Stimulated activated CD8-positive, alpha-beta memory T cell treated with anti-CD3 and anti-CD28 coated beads, Interleukin-2, amount 100 ng/mL, for 1 hour (primary cell): ENCODE data around the gene PRTN3.

Experiments used
- DNase-seq, 2 donors: peaks; one replicate each; pipeline ENCODE4 v3.0.0-alpha.2; 2020; ENCODE audit warnings: low read depth in 2 of 2

Gene PRTN3

GRCh38 chr19:803099-803561, 37.7 kb upstream of the PRTN3 start:
- no peak for DNase-seq

- no peak for DNase-seq
These were observed 36.9 kb upstream of the PRTN3 start for GRCh38 chr19:803686-804418.

DNA sequence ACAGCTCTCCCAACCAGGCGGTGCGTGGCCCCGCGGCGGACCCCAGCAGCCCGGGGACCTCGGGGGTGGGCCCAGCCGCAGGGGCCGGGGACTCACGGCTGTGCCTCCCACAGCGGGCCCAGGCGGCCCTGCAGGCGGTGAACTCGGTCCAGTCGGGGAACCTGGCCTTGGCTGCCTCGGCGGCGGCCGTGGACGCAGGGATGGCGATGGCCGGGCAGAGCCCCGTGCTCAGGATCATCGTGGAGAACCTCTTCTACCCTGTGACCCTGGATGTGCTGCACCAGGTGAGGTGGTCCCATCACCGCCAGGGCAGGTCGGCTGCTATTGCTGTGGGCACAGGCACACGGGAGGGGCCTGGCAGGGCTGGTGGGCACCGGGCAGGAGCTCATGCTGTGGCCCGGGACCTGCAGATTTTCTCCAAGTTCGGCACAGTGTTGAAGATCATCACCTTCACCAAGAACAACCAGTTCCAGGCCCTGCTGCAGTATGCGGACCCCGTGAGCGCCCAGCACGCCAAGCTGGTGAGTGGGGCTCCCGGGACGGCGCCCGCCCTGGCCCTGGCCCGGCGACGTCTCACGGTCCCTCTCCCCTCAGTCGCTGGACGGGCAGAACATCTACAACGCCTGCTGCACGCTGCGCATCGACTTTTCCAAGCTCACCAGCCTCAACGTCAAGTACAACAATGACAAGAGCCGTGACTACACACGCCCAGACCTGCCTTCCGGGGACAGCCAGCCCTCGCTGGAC, 36.2 kb upstream of the PRTN3 start:
- no peak for DNase-seq

GRCh38 chr19:805166-805551, 35.6 kb upstream of the PRTN3 start:
- no peak for DNase-seq

DNA sequence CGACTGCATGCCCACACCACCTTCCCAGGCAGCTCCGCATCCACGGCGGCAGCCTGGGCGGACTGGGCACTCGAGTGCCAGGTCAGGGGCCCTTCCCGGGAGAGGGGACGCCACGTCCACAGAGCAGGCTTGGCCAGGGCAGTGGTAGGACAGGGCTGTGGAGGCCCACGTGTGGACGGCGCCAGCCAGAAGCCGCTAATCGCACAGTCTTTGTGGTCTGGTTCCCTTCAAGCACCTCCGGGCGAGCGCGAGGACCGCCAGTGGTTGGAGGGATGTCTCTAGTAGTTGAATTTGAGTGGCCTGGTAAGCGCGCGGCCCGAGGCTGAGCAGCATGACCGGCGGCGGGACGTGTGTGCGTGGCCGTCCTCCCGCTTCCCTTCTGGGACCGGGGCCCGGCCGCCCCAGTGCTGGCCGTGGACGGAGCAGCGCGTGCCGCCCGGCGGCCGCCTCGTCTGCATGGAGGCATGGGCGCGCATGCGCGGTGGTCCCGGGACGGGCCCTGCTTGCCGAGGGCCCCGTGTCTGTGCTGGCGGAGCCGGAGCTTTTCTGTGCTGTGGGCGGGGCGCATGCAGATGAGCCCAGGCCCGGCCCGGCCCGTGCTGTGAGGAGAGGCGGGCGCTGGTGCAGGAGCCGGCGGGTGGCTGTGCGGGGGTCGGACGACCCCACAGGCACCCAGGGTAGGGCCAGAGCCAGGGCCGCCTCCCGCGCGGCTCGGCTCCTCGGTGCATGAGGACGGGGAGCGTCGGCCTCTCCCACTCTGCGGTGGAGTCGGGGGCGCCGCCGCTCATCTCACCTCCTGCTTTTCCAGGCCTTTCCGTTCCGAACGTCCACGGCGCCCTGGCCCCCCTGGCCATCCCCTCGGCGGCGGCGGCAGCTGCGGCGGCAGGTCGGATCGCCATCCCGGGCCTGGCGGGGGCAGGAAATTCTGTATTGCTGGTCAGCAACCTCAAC, 34.9 kb upstream of the PRTN3 start:
- DNase-seq, result no peak

DNA sequence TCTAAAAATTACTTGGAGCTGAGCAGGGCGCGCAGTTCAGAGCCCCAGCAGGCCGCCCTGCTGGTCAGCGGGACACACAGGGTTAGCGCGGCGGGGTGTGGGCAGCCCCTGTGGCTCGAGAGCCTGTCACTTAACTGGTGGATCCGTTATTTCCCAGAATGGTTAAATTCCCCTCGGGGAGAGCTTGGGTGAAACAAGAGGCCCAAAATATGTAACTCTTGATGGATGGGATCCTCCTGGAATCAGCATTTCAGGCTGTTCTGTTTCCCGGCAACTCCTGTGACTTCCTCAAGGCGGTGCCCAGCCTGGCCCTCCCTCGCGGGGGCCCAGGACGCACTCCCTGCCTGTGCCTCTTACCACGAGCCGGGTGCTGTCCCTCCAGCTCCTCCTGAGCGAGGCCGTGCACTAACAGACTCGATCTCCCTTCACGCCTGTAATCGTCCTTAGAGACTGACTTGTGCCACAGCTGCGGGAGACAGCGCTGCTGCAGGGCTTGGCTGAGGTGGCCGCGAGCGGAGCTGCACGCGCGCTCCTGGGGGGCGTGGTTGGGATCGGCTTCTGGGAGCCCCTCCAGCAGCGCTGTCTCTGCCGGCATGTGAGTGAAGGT, 33.9 kb upstream of the PRTN3 start:
- no peak for DNase-seq

- no peak for DNase-seq
These were observed 33.0 kb upstream of the PRTN3 start for GRCh38 chr19:807627-808422.

DNA sequence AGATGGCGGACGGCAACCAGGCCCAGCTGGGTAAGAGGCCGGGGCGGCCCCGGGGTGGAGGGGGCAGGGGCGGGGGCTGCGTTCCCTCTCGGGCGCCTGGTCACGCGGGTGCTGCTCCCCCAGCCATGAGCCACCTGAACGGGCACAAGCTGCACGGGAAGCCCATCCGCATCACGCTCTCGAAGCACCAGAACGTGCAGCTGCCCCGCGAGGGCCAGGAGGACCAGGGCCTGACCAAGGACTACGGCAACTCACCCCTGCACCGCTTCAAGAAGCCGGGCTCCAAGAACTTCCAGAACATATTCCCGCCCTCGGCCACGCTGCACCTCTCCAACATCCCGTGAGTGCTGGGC, 32.4 kb upstream of the PRTN3 start:
- DNase-seq, result no peak

DNA sequence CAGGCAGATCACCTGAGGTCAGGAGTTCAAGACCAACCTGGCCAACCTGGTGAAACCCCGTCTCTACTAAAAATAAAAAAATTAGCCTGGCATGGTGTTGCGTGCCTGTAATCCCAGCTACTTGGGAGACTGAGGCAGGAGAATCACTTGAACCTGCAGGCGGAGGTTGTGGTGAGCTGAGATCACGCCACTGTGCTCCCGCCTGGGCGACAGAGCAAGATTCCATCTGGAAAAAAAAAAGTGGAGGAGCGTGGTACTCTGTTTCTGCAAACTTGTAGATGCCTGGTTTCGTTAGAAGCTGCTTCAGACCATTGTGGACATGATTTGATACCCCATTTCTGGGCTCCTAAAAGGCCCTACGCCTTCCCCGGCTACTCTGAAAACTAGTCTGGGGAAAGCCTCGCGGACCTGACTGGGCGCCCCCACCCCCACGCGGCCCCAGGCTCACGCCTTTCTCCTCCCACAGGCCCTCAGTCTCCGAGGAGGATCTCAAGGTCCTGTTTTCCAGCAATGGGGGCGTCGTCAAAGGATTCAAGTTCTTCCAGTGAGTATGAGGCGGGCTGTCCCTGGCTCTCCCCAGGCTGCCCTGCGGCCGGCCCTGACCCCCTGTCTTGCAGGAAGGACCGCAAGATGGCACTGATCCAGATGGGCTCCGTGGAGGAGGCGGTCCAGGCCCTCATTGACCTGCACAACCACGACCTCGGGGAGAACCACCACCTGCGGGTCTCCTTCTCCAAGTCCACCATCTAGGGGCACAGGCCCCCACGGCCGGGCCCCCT, 30.5 kb upstream of the PRTN3 start:
- no peak for DNase-seq

DNA sequence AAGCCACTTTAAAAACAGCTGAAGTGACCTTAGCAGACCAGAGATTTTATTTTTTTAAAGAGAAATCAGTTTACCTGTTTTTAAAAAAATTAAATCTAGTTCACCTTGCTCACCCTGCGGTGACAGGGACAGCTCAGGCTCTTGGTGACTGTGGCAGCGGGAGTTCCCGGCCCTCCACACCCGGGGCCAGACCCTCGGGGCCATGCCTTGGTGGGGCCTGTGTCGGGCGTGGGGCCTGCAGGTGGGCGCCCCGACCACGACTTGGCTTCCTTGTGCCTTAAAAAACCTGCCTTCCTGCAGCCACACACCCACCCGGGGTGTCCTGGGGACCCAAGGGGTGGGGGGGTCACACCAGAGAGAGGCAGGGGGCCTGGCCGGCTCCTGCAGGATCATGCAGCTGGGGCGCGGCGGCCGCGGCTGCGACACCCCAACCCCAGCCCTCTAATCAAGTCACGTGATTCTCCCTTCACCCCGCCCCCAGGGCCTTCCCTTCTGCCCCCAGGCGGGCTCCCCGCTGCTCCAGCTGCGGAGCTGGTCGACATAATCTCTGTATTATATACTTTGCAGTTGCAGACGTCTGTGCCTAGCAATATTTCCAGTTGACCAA, 29.8 kb upstream of the PRTN3 start:
- DNase-seq, result no peak

GRCh38 chr19:811506-812048, 29.2 kb upstream of the PRTN3 start:
- DNase-seq, result no peak

DNA sequence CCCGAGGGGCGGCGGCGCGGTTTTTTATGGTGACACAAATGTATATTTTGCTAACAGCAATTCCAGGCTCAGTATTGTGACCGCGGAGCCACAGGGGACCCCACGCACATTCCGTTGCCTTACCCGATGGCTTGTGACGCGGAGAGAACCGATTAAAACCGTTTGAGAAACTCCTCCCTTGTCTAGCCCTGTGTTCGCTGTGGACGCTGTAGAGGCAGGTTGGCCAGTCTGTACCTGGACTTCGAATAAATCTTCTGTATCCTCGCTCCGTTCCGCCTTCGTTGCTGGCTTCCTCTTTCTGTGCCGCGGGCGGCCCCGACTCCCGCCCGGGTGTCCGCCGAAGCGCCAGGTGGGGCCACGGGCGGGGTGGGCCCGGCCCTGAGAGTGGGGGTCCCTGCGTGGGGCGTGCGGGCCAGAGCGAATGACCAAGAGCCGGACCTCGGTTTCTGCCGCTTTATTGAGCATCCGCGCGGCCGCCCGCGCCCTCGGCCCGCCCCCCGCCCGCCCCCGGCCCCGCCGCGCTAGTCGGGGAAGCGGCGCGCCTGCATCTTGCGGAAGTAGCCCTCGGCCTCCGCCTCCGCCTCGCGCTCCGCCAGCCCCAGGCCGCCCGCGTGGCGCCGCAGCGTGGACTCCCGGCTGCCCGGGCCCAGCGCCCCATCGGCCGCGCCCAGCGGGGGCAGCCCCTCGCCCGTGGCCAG, 28.6 kb upstream of the PRTN3 start:
- DNase-seq, result no peak

DNA sequence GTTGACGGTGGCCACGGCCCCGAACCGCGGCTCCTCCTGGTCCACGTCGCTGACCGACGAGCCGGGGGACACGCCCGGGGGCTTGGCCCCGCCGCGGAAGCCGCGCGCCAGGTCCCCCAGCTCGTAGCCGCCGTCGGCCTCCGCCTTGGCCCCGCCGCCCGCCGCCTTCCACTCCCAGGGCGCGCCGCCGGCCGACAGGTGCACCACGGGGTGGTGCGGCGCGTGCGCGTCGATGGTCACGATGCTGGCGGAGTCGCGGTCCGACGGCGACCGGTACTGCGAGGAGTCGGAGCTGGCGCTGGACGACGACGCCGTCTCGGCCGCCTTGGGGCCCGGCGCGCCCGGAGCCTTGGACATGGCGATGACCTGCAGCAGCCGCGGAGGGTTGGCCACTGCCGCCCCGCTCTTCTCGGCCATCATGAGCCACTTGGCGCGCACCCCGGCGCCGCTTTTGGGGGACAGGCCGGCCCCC, 28.0 kb upstream of the PRTN3 start:
- DNase-seq, result no peak

DNA sequence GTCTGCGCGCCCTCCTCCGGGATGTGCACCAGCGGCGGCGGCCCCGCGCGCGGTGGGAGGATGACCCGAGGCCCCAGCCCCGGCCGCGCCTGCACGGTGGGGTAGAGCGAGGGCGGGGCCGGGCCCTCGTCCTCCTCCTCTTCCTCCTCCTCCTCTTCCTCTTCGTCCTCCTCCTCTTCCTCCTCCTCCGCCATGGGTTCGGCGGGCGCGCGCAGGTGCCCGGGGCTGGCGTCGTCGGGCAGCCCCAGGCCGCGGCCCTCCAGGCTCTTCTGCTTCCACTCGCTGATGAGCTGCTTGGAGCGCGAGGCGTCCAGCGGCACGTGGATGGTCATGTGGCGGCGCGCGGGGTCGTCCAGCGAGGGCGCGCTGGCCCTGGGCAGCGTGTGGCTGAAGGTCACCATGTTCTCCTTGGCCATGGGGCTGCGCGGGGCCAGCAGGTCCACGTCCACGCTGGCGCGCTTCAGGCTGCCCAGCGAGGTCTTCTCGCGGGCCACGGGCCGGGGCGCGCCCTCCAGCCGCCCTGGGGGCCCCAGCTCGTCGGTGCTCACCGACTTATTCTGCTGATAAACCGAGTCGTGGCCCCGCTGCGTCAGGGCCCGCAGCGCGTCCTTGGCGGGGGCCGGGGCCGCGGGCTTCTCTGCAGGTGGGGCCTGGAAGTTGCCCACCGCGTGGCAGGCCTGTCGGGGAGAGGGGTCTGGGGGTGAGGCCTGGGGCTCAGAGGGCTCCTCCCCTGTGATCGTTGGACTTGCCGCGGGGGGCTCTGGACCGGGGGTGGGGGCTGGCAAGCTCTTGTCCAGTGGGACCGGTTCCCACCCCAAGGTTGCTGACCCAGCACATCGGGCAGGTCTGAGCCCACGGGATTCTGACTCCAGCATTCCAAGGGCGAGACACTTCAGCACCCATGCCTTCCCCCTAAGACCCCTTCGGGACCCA, 27.3 kb upstream of the PRTN3 start:
- DNase-seq, result no peak

GRCh38 chr19:814152-815078, 26.4 kb upstream of the PRTN3 start:
- no peak for DNase-seq

DNA sequence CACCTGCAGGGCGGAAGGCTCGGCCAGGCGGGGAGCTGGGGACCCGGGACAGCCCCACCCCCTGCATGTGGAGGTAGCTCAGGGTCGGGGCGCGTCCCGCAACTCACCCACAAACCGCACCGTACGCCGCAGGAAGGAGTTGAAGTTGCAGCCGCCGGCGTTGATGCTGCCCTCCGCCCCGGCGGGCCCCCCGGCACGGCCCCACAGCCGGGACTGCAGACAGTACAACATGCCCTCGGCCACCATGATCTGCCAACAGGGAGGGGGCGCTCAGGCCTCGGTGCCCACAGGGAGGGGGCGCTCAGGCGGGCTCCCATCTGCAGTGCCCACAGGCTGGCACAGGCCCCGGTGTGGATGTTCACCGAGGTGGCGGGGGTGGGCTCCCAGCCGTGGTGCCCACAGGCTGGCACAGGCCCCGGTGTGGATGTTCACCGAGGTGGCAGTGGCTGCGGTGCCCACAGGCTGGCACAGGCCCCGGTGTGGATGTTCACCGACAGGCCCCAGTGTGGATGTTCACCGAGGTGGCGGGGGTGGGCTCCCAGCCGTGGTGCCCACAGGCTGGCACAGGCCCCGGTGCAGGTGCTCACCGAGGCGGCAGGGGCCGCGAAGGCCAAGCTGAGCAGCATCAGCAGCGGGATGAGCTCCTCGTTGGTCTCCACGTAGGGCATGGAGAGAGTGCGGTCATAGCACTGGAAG, 25.6 kb upstream of the PRTN3 start:
- DNase-seq, result no peak
